HepG2 (cell line): ENCODE data around the gene XCL2. TPM values are rescaled to one million over a fixed set of nuclear protein-coding genes. Genes with fewer than 3 reads are reported as not detected.
"Not testable (repeated sequence)": the region's sequence is repeated elsewhere in the genome, so short reads cannot be mapped to it uniquely, and the experiment has no call there.

Experiments
- ATAC-seq: fragments of 200-7000 bp; cut with Tn5 transposase; 3 replicates; pipeline ENCODE4 v1.9.1; 2020; ENCODE audit warnings: mild to moderate bottlenecking, moderate library complexity
- Bru-seq: library from RNA; stranded (reverse); fragments of 400-500 nt; gene quantifications from one replicate; lab custom pipeline; 2021; lab: Mats Ljungman, UMichigan
- BruChase-seq, 2 experiments: library from RNA; stranded (reverse); fragments of 400-500 nt; gene quantifications; one replicate each; lab custom pipeline; 2021; lab: Mats Ljungman, UMichigan
- BruUV-seq: library from RNA; stranded (reverse); fragments of 400-500 nt; replicated peaks from 2 replicates; lab custom pipeline; 2021; lab: Mats Ljungman, UMichigan
- CTCF ChIA-PET: fragments of 300-600 bp; formaldehyde crosslinking; extraction: SDS; loops from one replicate; lab custom pipeline; 2021; ENCODE audit warnings: low total read pairs, inconsistent platforms, low intra/inter-chr PET ratio; lab: Yijun Ruan, JAX
- POLR2A ChIA-PET: fragments of 350-600 bp; sonication (Branson Sonifier 250); formaldehyde crosslinking; loops from one replicate; lab custom pipeline; 2020; ENCODE audit warnings: antibody characterized with exemption, inconsistent platforms; lab: Yijun Ruan, JAX
- DNase-seq: peaks from one replicate; pipeline ENCODE4 v3.0.0-alpha.2; 2015; ENCODE audit warnings: low spot score
- FAIRE-seq: peaks from 3 replicates; lab custom pipeline; 2011; peaks lifted over from hg19 to GRCh38; lab: Jason Lieb, UNC
- H2AFZ ChIP-seq: one replicate; pipeline ENCODE4 v1.6.1; 2011; ENCODE audit warnings: low read length, inconsistent platforms
- H3K27ac ChIP-seq: fragments of 300-600 bp; 3 replicates; pipeline ENCODE4 v1.8.0; 2011; ENCODE audit warnings: mixed run types, mild to moderate bottlenecking, mixed read lengths, low read length, inconsistent platforms; ENCODE audit not compliant: insufficient read depth; ENCODE audit errors: extremely low read length
- H3K27me3 ChIP-seq, 2 experiments: fragments of 200-600 bp in 1 of 2; 2 replicates in 1 of 2; 3 replicates in 1 of 2; pipeline versions ENCODE4 v1.6.0 to v1.8.0; 2011; ENCODE audit warnings: low read length in 2 of 2, mild to moderate bottlenecking in 2 of 2, moderate library complexity in 2 of 2, inconsistent platforms in 1 of 2; ENCODE audit not compliant: insufficient read depth in 2 of 2, control insufficient read depth in 1 of 2
- H3K36me3 ChIP-seq, 2 experiments: fragments of 200-600 bp in 1 of 2; replicated peaks in 1 of 2; 2 replicates in 1 of 2; 3 replicates in 1 of 2; pipeline versions ENCODE4 v1.5.1 to v1.8.0; 2011; ENCODE audit warnings: low read length in 2 of 2, inconsistent platforms in 1 of 2; ENCODE audit not compliant: insufficient read depth in 2 of 2, control insufficient read depth in 1 of 2
- H3K4me1 ChIP-seq: 2 replicates; pipeline ENCODE4 v1.5.1; 2012; ENCODE audit warnings: low read length, inconsistent platforms; ENCODE audit not compliant: insufficient read depth
- H3K4me2 ChIP-seq: 2 replicates; pipeline ENCODE4 v1.6.0; 2011; ENCODE audit warnings: low read depth, low read length, inconsistent platforms
- H3K4me3 ChIP-seq, 3 experiments: fragments of 200-600 bp in 1 of 3; sonication (generic), shearing (Covaris generic) in 1 of 3; replicated peaks in 1 of 3; 2 replicates each; pipeline ENCODE4 v1.5.1; 2011 to 2016; ENCODE audit warnings: low read length in 3 of 3, inconsistent platforms in 2 of 3, low read depth in 2 of 3, mild to moderate bottlenecking in 2 of 3, control low read depth in 1 of 3, mixed read lengths in 1 of 3; ENCODE audit not compliant: insufficient read depth in 1 of 3
- H3K79me2 ChIP-seq: one replicate; pipeline ENCODE4 v1.6.1; 2011; ENCODE audit warnings: low read length, inconsistent platforms; ENCODE audit not compliant: insufficient read depth
- H3K9ac ChIP-seq: 2 replicates; pipeline ENCODE4 v1.6.0; 2011; ENCODE audit warnings: mild to moderate bottlenecking, low read depth, low read length, inconsistent platforms; ENCODE audit not compliant: insufficient read depth
- H3K9me3 ChIP-seq: 2 replicates; pipeline ENCODE4 v1.5.1; 2012; ENCODE audit warnings: mild to moderate bottlenecking, low read length
- H4K20me1 ChIP-seq: 2 replicates; pipeline ENCODE4 v1.6.0; 2011; ENCODE audit warnings: inconsistent platforms, mild to moderate bottlenecking, low read length, moderate library complexity; ENCODE audit not compliant: insufficient read depth
- FUBP1 ChIP-seq: sonication (generic); formaldehyde crosslinking; IDR thresholded peaks from 2 replicates; pipeline ENCODE4 v1.5.1; 2020; ENCODE audit warnings: missing genetic modification reagents, mild to moderate bottlenecking, borderline replicate concordance
- HDAC1 ChIP-seq: sonication (generic); formaldehyde crosslinking; IDR thresholded peaks from 2 replicates; pipeline ENCODE4 v1.5.1; 2020; ENCODE audit warnings: mild to moderate bottlenecking, missing genetic modification reagents
- KAT8 ChIP-seq: IDR thresholded peaks from 2 replicates; pipeline ENCODE4 v1.6.1; 2016; ENCODE audit warnings: missing genetic modification reagents, missing compliant biosample characterization
- MTF2 ChIP-seq: sonication (generic); formaldehyde crosslinking; IDR thresholded peaks from 2 replicates; pipeline ENCODE4 v1.5.0; 2020; ENCODE audit warnings: missing genetic modification reagents, borderline replicate concordance
- ZNF124 ChIP-seq: sonication (generic); formaldehyde crosslinking; IDR thresholded peaks from 2 replicates; pipeline ENCODE4 v1.4.0; 2020; ENCODE audit warnings: missing genetic modification reagents
- ZNF44 ChIP-seq: sonication (generic); formaldehyde crosslinking; IDR thresholded peaks from 2 replicates; pipeline ENCODE4 v1.5.1; 2020; ENCODE audit warnings: mild to moderate bottlenecking, missing genetic modification reagents
- ZNF598 ChIP-seq: sonication (generic); formaldehyde crosslinking; IDR thresholded peaks from 2 replicates; pipeline ENCODE4 v1.5.1; 2020; ENCODE audit warnings: mild to moderate bottlenecking, missing genetic modification reagents, borderline replicate concordance
- WGBS: methylation state at CpG from one replicate; pipeline ENCODE4 v1.1.6; 2017; ENCODE audit warnings: low lambda C conversion rate; 5-methylcytosine and 5-hydroxymethylcytosine counted together
- in situ Hi-C: cut with HindIII; loops from 2 replicates; pipeline ENCODE4 v1.10.0; 2017; ENCODE audit warnings: low pct_unique_long_range_greater_than_20kb; ENCODE audit not compliant: extremely low pct_ligation_motif_present
- intact Hi-C: fragments of 100-400 bp; cut with micrococcal nuclease; formaldehyde crosslinking; loops from one replicate; pipeline ENCODE4 v1.10.0; 2022; ENCODE audit not compliant: unreplicated experiment
- long read RNA-seq, 2 experiments: library from RNA in 1 of 2; library from polyadenylated mRNA in 1 of 2; stranded (forward) in 1 of 2; unstranded in 1 of 2; transcript quantifications; one replicate each; pipeline ENCODE4 v2.0.0, GENCODE V29; 2019 to 2022
- polyA minus RNA-seq, 3 experiments: library from RNA; depleted of rRNA, polyadenylated mRNA; stranded (reverse); fragments of >200 nt; gene quantifications; 2 replicates each; pipeline ENCODE4 v1.2.3, GENCODE V29; 2011; ENCODE audit warnings: low replicate concordance in 1 of 3
- polyA plus RNA-seq, 8 experiments: library from polyadenylated mRNA; depleted of rRNA in 3 of 8; stranded (reverse) in 7 of 8; unstranded in 1 of 8; fragments of >200 nt; fragmentation: Illumina TruSeq in 4 of 8; extraction: Trizol in 4 of 8; gene quantifications; 2 replicates each; pipeline versions ENCODE4 v1.2.1 to v1.2.3, GENCODE V29; 2011 to 2016; ENCODE audit warnings: low read depth in 4 of 8, missing spikeins in 1 of 8, mixed read lengths in 1 of 8; ENCODE audit not compliant: insufficient read depth in 1 of 8
- total RNA-seq, 5 experiments: library from RNA; depleted of rRNA; stranded (reverse); fragments of >200 nt; fragmentation: Illumina TruSeq; extraction: Trizol; gene quantifications; 2 replicates each; pipeline ENCODE4 v1.2.3, GENCODE V29; 2016; ENCODE audit warnings: low read depth in 1 of 5

The XCL2 gene
- total RNA-seq (2016; rRNA removed; fragmentation: Illumina TruSeq; extraction: Trizol) (not detected in 2 replicates), polyA plus RNA-seq (2011; rRNA removed) (0.50 TPM in 1 of 2 replicates, not detected in the other), polyA minus RNA-seq (2011; rRNA and poly(A)+ RNA removed; ENCODE audit: low replicate concordance) (not detected in 2 replicates), Bru-seq, nascent RNA (not detected), BruChase-seq, experiment 1, labeled RNA remaining after a 6-hour chase (not detected), BruChase-seq, experiment 2, labeled RNA remaining after a 2-hour chase (not detected)
- not detected in 2 replicates for total RNA-seq (2016; cell fraction: cytosol; rRNA removed; fragmentation: Illumina TruSeq; extraction: Trizol; ENCODE audit: low read depth)
- total RNA-seq (2016; cell fraction: insoluble cytoplasmic fraction; rRNA removed; fragmentation: Illumina TruSeq; extraction: Trizol): not detected in 2 replicates
- total RNA-seq (2016; cell fraction: membrane; rRNA removed; fragmentation: Illumina TruSeq; extraction: Trizol): not detected in 2 replicates
- not detected in 2 replicates for total RNA-seq (2016; cell fraction: nucleus; rRNA removed; fragmentation: Illumina TruSeq; extraction: Trizol)
- 0.22 TPM in 1 of 2 replicates, not detected in the other for polyA plus RNA-seq (2011; cell fraction: cytosol; rRNA removed)
- 0.40 TPM in 1 of 2 replicates, not detected in the other for polyA plus RNA-seq (2011; cell fraction: nucleus; rRNA removed)
- not detected in 2 replicates for polyA plus RNA-seq (2012)
- polyA plus RNA-seq (2016; cell fraction: cytosol; fragmentation: Illumina TruSeq; extraction: Trizol; ENCODE audit: low read depth): not detected in 2 replicates
- not detected in 2 replicates for polyA plus RNA-seq (2016; cell fraction: insoluble cytoplasmic fraction; fragmentation: Illumina TruSeq; extraction: Trizol; ENCODE audit: low read depth)
- not detected in 2 replicates for polyA plus RNA-seq (2016; cell fraction: membrane; fragmentation: Illumina TruSeq; extraction: Trizol; ENCODE audit: low read depth)
- not detected in 2 replicates for polyA plus RNA-seq (2016; cell fraction: nucleus; fragmentation: Illumina TruSeq; extraction: Trizol; ENCODE audit: insufficient read depth, low read depth)
- not detected in 2 replicates for polyA minus RNA-seq (2011; cell fraction: cytosol; rRNA and poly(A)+ RNA removed)
- polyA minus RNA-seq (2011; cell fraction: nucleus; rRNA and poly(A)+ RNA removed): not detected in 2 replicates
- long read RNA-seq, experiment 1: 0 reads
- long read RNA-seq, experiment 2: 0 reads

GRCh38 chr1:168543840-168544498 is at the start of gene XCL2:
Gene XCL2, minus strand, starts transcription at chr1:168543997. Its CDS starts 33 bp downstream, at chr1:168543964.
- H2AFZ ChIP-seq, ATAC-seq, H3K36me3 ChIP-seq, H3K9me3 ChIP-seq, POLR2A ChIA-PET, H3K9ac ChIP-seq, FAIRE-seq, CTCF ChIA-PET, H3K27ac ChIP-seq, H3K4me2 ChIP-seq, H3K27me3 ChIP-seq, in situ Hi-C loops, DNase-seq, BruUV-seq, H3K4me1 ChIP-seq, H3K4me3 ChIP-seq, intact Hi-C loops, H4K20me1 ChIP-seq, H3K79me2 ChIP-seq: not testable (repeated sequence)
- 98% methylated on average over 5 of the region's 8 CpGs for WGBS

GRCh38 chr1:168591641-168592250 is 47.9 kb upstream of the XCL2 start:
- ATAC-seq (no peak), DNase-seq (no peak), FAIRE-seq (no peak)
- Histone ChIP-seq H3K9me3 (no peaks in the 10 kb centered on the region), H3K27ac (no peak overlapping the region), H3K79me2 (no peaks in the 10 kb centered on the region), H3K27me3 (no peaks in the 10 kb centered on the region; a peak in 1 of 5 replicates), H2AFZ (no peak overlapping the region), H3K4me1 (no peaks in the 10 kb centered on the region), H3K9ac (no peak overlapping the region), H3K4me2 (no peak overlapping the region), H3K4me3 (no peak overlapping the region), H3K36me3 (no peaks in the 10 kb centered on the region), H4K20me1 (no peaks in the 10 kb centered on the region)
- ChIA-PET POLR2A (no interaction called here), CTCF (no interaction called here)
- 2% methylated on average over 2 of the region's 2 CpGs for WGBS
- no TSS peak for BruUV-seq
- intact Hi-C loops: no loop called here
- in situ Hi-C loops: no loop called here
- TF ChIP-seq HDAC1 (CRISPR knock-in tag) (no peak), ZNF44 (CRISPR knock-in tag) (no peak), MTF2 (CRISPR knock-in tag) (no peak), ZNF124 (CRISPR knock-in tag) (no peak), FUBP1 (CRISPR knock-in tag) (no peak), KAT8 (no peak), ZNF598 (CRISPR knock-in tag) (no peak)
